HG03442 (cell line): ENCODE measurements around the gene ZC3H10.

Experiments used
- ATAC-seq: cut with Tn5 transposase; IDR thresholded peaks from one replicate; pipeline ENCODE4 v1.9.1; 2021; ENCODE audit warnings: mild to moderate bottlenecking, moderate library complexity; ENCODE audit not compliant: unreplicated experiment

The ZC3H10 gene

DNA sequence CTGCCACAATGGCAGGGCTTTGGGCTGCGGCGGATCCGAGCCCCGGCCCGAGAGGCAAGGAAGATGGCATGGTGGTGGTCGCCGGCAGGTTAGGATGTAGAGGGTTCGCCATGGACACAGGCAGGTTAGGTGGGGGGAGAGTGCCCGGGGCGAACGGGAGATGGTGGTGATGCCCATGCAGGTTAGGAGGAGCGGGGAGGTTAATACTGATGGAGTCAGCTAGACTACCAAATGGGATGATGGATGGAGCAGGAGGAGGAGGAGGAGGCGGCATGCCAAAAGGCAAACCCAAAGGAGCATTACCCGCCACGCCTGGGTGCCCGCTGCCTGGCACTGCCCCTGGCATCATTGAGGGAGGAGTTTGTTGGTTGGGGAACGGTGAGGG is 46.3 kb downstream of the ZC3H10 start:
- no peak for ATAC-seq

DNA sequence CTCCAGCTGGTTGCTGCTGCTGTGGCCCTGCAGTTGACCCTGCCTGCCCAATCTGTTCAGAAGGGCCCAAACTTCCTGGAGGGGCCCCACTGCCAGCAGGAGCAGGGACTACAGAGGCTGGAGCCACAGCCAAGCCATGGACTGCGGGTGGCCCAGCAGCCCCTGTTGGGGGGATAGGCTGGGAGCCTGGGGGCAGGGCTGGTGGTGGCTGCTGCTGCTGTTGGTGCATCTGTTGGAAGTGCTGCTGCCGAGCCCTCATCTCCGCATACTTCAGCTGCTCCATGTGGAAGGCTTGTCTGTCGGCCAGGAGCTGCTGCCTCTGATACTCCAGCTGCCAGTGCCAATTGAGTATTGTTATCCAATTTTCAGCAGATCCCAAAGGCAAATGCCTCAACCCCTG is 47.3 kb downstream of the ZC3H10 start:
- no peak for ATAC-seq

DNA sequence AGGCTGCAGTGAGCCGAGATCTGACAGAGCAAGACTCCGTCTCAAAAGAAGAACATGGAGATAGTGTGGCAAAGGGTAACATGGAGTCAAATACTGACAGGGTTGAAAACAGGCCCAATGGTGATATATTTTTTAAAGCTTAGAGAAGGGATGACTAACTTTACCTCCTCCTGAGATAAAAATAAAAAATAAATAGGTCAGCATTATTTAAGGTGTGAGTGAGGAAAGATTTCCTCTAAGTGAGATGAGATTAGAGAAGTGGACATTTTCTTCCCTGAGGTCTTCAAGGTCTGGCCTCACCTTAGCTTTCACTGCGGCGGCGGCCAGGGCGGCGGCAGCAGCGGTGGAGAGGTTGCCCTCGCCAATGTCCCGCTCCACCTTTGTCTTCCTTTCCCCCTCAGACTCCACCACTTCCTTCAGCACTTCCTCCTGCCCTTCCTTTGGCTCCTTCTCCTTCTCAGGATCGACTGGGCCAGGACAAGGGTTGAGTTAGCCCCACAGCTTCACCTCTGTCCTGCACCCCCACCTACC is 51.2 kb downstream of the ZC3H10 start:
- ATAC-seq: no peak

DNA sequence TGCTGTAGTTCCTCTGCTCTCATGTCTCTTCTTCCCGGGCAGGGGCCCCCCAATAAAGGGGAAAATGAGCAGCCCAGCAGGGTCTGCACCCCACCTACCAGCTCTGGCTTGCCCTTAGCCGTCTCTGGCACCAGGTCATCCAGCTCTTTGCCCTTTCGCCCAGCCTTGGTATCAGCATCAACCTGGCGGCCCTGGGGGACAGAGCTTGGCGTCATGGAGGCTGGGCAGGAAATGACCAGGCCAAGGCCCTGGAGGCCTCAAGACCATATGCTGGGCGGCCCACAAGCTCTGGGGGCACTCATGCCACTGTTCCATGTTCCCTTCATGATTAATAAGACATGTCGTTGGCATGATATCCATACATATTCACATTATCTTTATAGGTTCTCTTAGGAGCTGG is 54.8 kb downstream of the ZC3H10 start:
- ATAC-seq: no peak
